Mucosa of stomach (tissue), 1 donor: ENCODE measurements around the gene LDLR.
"Not testable (repeated sequence)": the region's sequence is repeated elsewhere in the genome, so short reads cannot be mapped to it uniquely, and the experiment has no call there.

Experiments
- H3K27me3 ChIP-seq: one replicate; pipeline ENCODE4 v1.7.0; 2013; ENCODE audit warnings: mild to moderate bottlenecking, low read length; ENCODE audit not compliant: control insufficient read depth, insufficient read depth
- H3K36me3 ChIP-seq: one replicate; pipeline ENCODE4 v1.7.0; 2013; ENCODE audit warnings: low read length; ENCODE audit not compliant: control insufficient read depth, insufficient read depth
- H3K4me1 ChIP-seq: one replicate; pipeline ENCODE4 v1.7.0; 2013; ENCODE audit warnings: mild to moderate bottlenecking, low read length; ENCODE audit not compliant: control insufficient read depth, insufficient read depth
- H3K4me3 ChIP-seq: one replicate; pipeline ENCODE4 v1.7.0; 2013; ENCODE audit warnings: low read length
- H3K9ac ChIP-seq: one replicate; pipeline ENCODE4 v1.7.0; 2013; ENCODE audit warnings: mild to moderate bottlenecking, low read length, moderate library complexity
- H3K9me3 ChIP-seq: one replicate; pipeline ENCODE4 v1.7.0; 2013; ENCODE audit warnings: mild to moderate bottlenecking, low read length, moderate library complexity; ENCODE audit not compliant: control insufficient read depth
- donor health status: Pancreatic carcinoma.

The LDLR gene

GRCh38 chr19:11113140-11113708, 24.0 kb downstream of the LDLR start:
- H3K9me3 ChIP-seq: no peaks in the 10 kb centered on the region
- H3K27me3 ChIP-seq: no peaks in the 10 kb centered on the region
- no peaks in the 10 kb centered on the region for H3K4me1 ChIP-seq
- H3K9ac ChIP-seq: no peak overlapping the region
- no peak overlapping the region for H3K4me3 ChIP-seq
- peaks cover 28% of the 10 kb centered on the region for H3K36me3 ChIP-seq

- Histone ChIP-seq H3K36me3 (peaks cover 35% of the 10 kb centered on the region), H3K9me3 (no peaks in the 10 kb centered on the region), H3K9ac (no peak overlapping the region), H3K4me3 (no peak overlapping the region), H3K4me1 (no peaks in the 10 kb centered on the region), H3K27me3 (no peaks in the 10 kb centered on the region)
Observed at GRCh38 chr19:11115042-11115441, 25.8 kb downstream of the LDLR start.

- peaks cover 38% of the 10 kb centered on the region for H3K36me3 ChIP-seq
- H3K4me1 ChIP-seq: no peaks in the 10 kb centered on the region
- H3K4me3 ChIP-seq: no peak overlapping the region
Observed at GRCh38 chr19:11115895-11116446, 26.7 kb downstream of the LDLR start.

GRCh38 chr19:11116507-11116906, 27.2 kb downstream of the LDLR start:
- no peak overlapping the region for H3K9ac ChIP-seq
- H3K27me3 ChIP-seq: no peaks in the 10 kb centered on the region
- H3K36me3 ChIP-seq: peaks cover 32% of the 10 kb centered on the region
- H3K4me3 ChIP-seq: no peak overlapping the region
- no peaks in the 10 kb centered on the region for H3K9me3 ChIP-seq
- no peaks in the 10 kb centered on the region for H3K4me1 ChIP-seq

More at GRCh38 chr19:11115895-11116446, 26.7 kb downstream of the LDLR start:
- Histone ChIP-seq H3K9ac (no peak overlapping the region), H3K9me3 (no peaks in the 10 kb centered on the region), H3K27me3 (no peaks in the 10 kb centered on the region)

GRCh38 chr19:11121963-11122362, 32.7 kb downstream of the LDLR start:
- not testable (repeated sequence) for H3K9me3 ChIP-seq, H3K9ac ChIP-seq, H3K27me3 ChIP-seq, H3K4me1 ChIP-seq, H3K4me3 ChIP-seq
- peaks cover 40% of the 10 kb centered on the region for H3K36me3 ChIP-seq

GRCh38 chr19:11123114-11123513, 33.9 kb downstream of the LDLR start:
- Histone ChIP-seq H3K4me3 (no peak overlapping the region), H3K9ac (no peak overlapping the region), H3K36me3 (peaks cover 43% of the 10 kb centered on the region), H3K27me3 (no peaks in the 10 kb centered on the region), H3K4me1 (no peaks in the 10 kb centered on the region), H3K9me3 (no peaks in the 10 kb centered on the region)

GRCh38 chr19:11124157-11124556, 34.9 kb downstream of the LDLR start:
- H3K27me3 ChIP-seq, H3K4me3 ChIP-seq, H3K9me3 ChIP-seq, H3K9ac ChIP-seq, H3K4me1 ChIP-seq: not testable (repeated sequence)
- peaks cover 46% of the 10 kb centered on the region for H3K36me3 ChIP-seq

GRCh38 chr19:11125994-11126685, 36.9 kb downstream of the LDLR start:
- H3K4me3 ChIP-seq: no peak overlapping the region
- peaks cover 3% of the 10 kb centered on the region for H3K4me1 ChIP-seq
- peaks cover 45% of the 10 kb centered on the region for H3K36me3 ChIP-seq
- no peak overlapping the region for H3K9ac ChIP-seq
- no peaks in the 10 kb centered on the region for H3K9me3 ChIP-seq
- no peaks in the 10 kb centered on the region for H3K27me3 ChIP-seq

GRCh38 chr19:11127905-11128304, 38.6 kb downstream of the LDLR start:
- Histone ChIP-seq H3K4me1 (peaks cover 3% of the 10 kb centered on the region), H3K4me3 (no peak overlapping the region), H3K36me3 (peaks cover 53% of the 10 kb centered on the region), H3K9ac (no peak overlapping the region), H3K9me3 (no peaks in the 10 kb centered on the region), H3K27me3 (no peaks in the 10 kb centered on the region)

GRCh38 chr19:11130824-11131455, 41.7 kb downstream of the LDLR start:
- H3K36me3 ChIP-seq: peaks cover 46% of the 10 kb centered on the region
- H3K9ac ChIP-seq: no peak overlapping the region
- H3K4me1 ChIP-seq: peaks cover 3% of the 10 kb centered on the region
- H3K27me3 ChIP-seq: no peaks in the 10 kb centered on the region
- no peaks in the 10 kb centered on the region for H3K9me3 ChIP-seq
- no peak overlapping the region for H3K4me3 ChIP-seq

- Histone ChIP-seq H3K4me3 (no peak overlapping the region), H3K27me3 (no peaks in the 10 kb centered on the region), H3K9ac (no peak overlapping the region), H3K4me1 (peaks cover 3% of the 10 kb centered on the region), H3K9me3 (no peaks in the 10 kb centered on the region), H3K36me3 (peaks cover 43% of the 10 kb centered on the region)
Observed at GRCh38 chr19:11131471-11131870, 42.2 kb downstream of the LDLR start.

- Histone ChIP-seq H3K36me3 (peaks cover 7% of the 10 kb centered on the region), H3K9ac (no peak overlapping the region), H3K4me1 (peaks cover 28% of the 10 kb centered on the region), H3K9me3 (no peaks in the 10 kb centered on the region), H3K27me3 (no peaks in the 10 kb centered on the region), H3K4me3 (no peak overlapping the region)
Observed at GRCh38 chr19:11136400-11137101, 47.3 kb downstream of the LDLR start.
